Activated T-cell treated with anti-CD3 and anti-CD28 coated beads for 48 hours (primary cell): ENCODE data around the gene OR2A2.

ENCODE experiments used
- DNase-seq: peaks from one replicate; pipeline ENCODE4 v3.0.0-alpha.2; 2020; ENCODE audit warnings: low read depth

Gene OR2A2

DNA sequence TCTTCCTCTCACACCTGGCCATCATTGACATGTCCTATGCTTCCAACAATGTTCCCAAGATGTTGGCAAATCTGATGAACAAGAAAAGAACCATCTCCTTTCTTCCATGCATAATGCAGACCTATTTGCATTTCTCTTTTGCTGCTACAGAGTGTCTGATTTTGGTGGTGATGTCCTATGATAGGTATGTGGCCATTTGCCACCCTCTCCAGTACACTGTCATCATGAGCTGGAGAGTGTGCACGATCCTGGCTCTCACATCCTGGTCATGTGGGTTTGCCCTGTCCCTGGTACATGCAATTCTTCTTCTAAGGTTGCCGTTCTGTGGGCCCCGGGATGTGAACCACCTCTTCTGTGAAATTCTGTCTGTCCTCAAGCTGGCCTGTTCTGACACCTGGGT lies 32.8 kb downstream of the OR2A2 start:
- no peak for DNase-seq

DNA sequence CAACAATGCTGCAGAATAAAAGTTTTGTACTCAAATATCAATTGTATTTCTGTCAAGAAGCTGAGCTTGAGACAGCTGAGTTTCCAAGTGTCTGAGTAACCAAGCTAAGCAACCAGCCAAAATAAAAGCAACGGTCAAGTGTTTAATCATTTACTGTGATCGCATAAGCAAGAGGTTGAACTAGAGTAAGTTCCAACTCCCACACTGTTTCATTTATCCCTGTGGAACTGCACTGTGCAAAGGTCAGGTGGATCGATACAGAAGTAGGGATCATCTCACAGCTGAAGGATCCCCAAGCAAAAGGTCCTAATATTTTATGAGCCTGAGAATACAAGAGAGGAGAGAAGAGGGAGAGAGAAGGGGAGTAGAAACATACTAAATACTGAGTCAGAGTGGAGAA lies 35.0 kb downstream of the OR2A2 start:
- DNase-seq, result no peak

DNA sequence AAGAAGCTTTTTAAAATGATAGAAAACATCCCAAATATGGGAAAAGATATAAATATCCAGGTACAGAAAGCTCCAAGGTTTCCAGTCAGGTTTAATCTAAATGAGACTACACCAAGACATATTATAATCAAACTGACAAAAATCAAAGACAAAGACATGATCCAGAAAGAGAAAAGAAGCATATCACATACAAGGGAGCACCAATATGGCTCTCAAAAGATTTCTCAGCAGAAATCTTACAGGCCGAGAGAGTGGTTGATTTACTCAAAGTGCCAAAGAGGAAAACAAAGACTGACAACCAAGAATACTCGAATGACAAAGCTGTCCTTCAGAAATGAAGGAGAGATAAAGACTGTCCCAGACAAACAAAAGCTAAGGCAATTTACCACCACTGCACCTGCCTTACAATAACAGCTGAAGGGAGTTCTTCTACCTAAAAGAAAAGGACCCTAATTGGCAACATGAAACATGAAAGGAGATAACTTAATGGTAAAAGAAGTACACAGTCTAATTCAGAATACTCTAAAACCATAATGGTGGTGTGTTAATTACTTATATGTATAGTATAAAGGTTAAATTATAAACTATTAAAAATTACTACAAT lies 38.9 kb downstream of the OR2A2 start:
- DNase-seq, result no peak

DNA sequence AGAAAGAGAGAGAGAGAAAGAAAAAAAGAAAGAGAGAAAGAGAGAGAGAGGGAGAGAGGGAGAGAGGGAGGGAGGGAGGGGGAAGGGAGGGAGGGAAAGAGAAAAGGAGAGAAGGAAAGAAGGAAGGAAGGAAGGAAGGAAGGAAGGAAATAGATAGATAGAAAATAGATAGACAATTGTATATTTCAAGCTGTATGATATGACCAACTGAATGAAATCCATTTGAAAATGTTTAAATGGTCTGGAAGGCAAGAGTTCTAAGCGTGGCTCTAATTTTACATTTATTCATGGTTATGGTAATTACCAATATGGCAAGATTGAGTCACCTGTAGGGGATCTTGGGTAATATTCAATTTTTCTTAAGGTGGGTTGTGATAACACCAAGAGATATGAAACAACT lies 49.5 kb downstream of the OR2A2 start:
- DNase-seq, result no peak
